GM12874 (cell line): ENCODE measurements around the gene RELA.

Experiments
- CTCF ChIP-seq: IDR thresholded peaks from 2 replicates; pipeline ENCODE4 v1.5.1; 2011; ENCODE audit warnings: low read depth, mild to moderate bottlenecking, control low read depth, low read length, moderate library complexity; ENCODE audit not compliant: insufficient read depth

The RELA gene

GRCh38 chr11:65612691-65613090, 50.0 kb downstream of the RELA start:
- TF ChIP-seq CTCF, result no peak

GRCh38 chr11:65611758-65612603, 50.7 kb downstream of the RELA start:
- TF ChIP-seq CTCF, result no peak

GRCh38 chr11:65611028-65611757, 51.5 kb downstream of the RELA start:
- TF ChIP-seq CTCF, result no peak

- TF ChIP-seq CTCF, result no peak
Observed at GRCh38 chr11:65610404-65610803, 52.3 kb downstream of the RELA start.

GRCh38 chr11:65609665-65610064, 53.1 kb downstream of the RELA start:
- TF ChIP-seq CTCF, result no peak

- no peak for TF ChIP-seq CTCF
Observed at GRCh38 chr11:65609229-65609628, 53.5 kb downstream of the RELA start.

- no peak for TF ChIP-seq CTCF
Observed at GRCh38 chr11:65607614-65608426, 54.9 kb downstream of the RELA start.
